Measurements from ENCODE around the gene FRMD4A.

DNA sequence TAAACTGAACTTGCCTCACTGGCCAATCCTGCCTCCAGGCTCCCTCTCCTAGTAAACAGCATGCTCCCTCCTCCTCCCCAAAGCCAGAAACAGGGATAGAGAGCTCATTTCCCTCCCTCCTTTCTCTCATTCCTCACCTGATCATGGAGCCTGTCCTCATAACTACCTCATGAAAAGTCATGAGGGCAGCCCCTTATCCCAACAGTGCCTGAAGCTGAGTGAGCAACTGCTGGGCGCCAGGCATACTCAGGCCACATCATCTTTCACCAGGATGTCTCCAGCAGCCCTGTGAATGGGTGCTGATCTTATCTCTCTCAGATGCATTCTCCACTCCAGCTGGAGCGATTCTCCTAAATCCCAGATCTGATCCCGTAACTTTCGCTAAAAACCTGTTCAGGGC, 436.8 kb downstream of the FRMD4A start:
- TF ChIP-seq, protein P1, sequence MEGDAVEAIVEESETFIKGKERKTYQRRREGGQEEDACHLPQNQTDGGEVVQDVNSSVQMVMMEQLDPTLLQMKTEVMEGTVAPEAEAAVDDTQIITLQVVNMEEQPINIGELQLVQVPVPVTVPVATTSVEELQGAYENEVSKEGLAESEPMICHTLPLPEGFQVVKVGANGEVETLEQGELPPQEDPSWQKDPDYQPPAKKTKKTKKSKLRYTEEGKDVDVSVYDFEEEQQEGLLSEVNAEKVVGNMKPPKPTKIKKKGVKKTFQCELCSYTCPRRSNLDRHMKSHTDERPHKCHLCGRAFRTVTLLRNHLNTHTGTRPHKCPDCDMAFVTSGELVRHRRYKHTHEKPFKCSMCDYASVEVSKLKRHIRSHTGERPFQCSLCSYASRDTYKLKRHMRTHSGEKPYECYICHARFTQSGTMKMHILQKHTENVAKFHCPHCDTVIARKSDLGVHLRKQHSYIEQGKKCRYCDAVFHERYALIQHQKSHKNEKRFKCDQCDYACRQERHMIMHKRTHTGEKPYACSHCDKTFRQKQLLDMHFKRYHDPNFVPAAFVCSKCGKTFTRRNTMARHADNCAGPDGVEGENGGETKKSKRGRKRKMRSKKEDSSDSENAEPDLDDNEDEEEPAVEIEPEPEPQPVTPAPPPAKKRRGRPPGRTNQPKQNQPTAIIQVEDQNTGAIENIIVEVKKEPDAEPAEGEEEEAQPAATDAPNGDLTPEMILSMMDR (IDR thresholded peaks at IDR 0.05) = no peak
- TF ChIP-seq POLR2A (IDR thresholded peaks at IDR 0.05) (no peak), POLR2AphosphoS5 (IDR thresholded peaks at IDR 0.05) (no peak), EP300 (IDR thresholded peaks at IDR 0.05) (no peak)

Measured in upper lobe of left lung (tissue), 4 donors.